ENCODE data around the gene FAM83E.

DNA sequence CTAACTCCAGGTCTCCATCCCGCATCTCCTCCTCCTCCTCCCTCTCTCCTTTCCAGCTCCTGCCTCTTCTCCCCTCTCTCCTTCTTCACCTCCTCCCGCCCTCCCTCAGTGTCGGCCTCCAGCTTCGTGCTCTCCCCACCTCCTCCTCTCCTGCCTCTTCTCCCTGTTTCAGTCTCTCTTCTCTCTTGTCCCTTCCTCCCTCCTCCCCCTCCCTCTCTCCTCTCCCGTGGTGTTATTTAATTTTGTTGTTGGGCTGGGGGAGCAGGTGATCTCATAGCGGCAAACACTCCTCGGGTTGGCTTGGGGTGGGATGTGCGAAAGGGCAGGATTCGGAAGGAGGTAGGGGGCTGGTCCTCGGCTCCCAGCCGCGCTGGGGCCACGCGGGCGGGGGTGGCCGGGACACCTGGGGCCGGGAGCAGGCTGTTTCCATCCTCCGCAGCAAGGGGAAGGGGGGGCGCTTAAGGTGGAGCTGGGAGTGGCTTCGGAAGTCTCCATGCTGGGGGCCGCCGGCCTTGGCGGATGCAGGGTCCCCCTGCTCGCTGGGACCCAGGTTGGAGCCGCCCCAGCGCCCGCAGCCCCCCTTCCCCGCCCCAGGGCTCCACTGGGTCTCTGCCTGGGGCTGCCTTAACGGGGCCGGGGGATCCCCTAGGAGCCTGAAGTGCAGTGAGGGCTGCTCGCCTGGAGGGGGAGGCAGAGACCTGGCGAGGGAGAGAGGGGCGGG is 31.3 kb upstream of the FAM83E start, which contains the start of gene CA11:
- TF ChIP-seq, protein P1, sequence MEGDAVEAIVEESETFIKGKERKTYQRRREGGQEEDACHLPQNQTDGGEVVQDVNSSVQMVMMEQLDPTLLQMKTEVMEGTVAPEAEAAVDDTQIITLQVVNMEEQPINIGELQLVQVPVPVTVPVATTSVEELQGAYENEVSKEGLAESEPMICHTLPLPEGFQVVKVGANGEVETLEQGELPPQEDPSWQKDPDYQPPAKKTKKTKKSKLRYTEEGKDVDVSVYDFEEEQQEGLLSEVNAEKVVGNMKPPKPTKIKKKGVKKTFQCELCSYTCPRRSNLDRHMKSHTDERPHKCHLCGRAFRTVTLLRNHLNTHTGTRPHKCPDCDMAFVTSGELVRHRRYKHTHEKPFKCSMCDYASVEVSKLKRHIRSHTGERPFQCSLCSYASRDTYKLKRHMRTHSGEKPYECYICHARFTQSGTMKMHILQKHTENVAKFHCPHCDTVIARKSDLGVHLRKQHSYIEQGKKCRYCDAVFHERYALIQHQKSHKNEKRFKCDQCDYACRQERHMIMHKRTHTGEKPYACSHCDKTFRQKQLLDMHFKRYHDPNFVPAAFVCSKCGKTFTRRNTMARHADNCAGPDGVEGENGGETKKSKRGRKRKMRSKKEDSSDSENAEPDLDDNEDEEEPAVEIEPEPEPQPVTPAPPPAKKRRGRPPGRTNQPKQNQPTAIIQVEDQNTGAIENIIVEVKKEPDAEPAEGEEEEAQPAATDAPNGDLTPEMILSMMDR (conservative IDR thresholded peaks at IDR 0.05; ENCODE audit: low read length), result peak; percentile 83
- TF ChIP-seq EZH2phosphoT487 (IDR thresholded peaks at IDR 0.05; ENCODE audit: borderline replicate concordance, low read depth, low read length), result no peak

All from OCI-LY7 (cell line).